MM.1S (cell line): Measurements from ENCODE around the gene KCNN2.

Experiments used
- CTCF ChIP-seq: fragments of 300-600 bp; sonication (generic); IDR thresholded peaks from 2 replicates; pipeline ENCODE4 v1.5.1; 2016; ENCODE audit warnings: antibody characterized with exemption, low read length, mixed read lengths
- EZH2 ChIP-seq: fragments of 300-600 bp; sonication (generic); optimal IDR thresholded peaks from 2 replicates; pipeline ENCODE3; 2017; ENCODE audit warnings: low read depth, mild to moderate bottlenecking, antibody characterized with exemption, low read length, mixed read lengths

- TF ChIP-seq CTCF (no peak), EZH2 (no peak)
Observed at GRCh38 chr5:114408847-114409246, 47.0 kb downstream of the KCNN2 start.
